H1 (cell line): Measurements from ENCODE around the gene KCNMA1. TPM values are rescaled to one million over a fixed set of nuclear protein-coding genes. Genes with fewer than 3 reads are reported as not detected.
A peak's percentile ranks its signal among the peaks of the same experiment; 100 is the strongest.

Experiments used
- CTCF ChIA-PET: fragments of 300-600 bp; sonication (Branson Sonifier 250); formaldehyde crosslinking; loops from one replicate; lab custom pipeline; 2021; ENCODE audit not compliant: partially characterized antibody; lab: Charles Lee
- POLR2A ChIA-PET: fragments of 300-600 bp; sonication (Branson Sonifier 250); formaldehyde crosslinking; loops from one replicate; lab custom pipeline; 2021; ENCODE audit warnings: inconsistent platforms; ENCODE audit not compliant: partially characterized antibody; lab: Charles Lee
- DNase-seq, 2 experiments: peaks; one replicate each; pipeline versions ENCODE4 v3.0.0 to v3.0.0-alpha.2; 2010 to 2022; ENCODE audit warnings: low spot score in 2 of 2, low read depth in 1 of 2, mixed read lengths in 1 of 2
- FAIRE-seq: peaks from 2 replicates; lab custom pipeline; 2011; peaks lifted over from hg19 to GRCh38; lab: Jason Lieb, UNC
- H2AFZ ChIP-seq: 2 replicates; pipeline ENCODE4 v1.8.1; 2012; ENCODE audit warnings: low read length, inconsistent platforms
- H2AK5ac ChIP-seq: 2 replicates; pipeline ENCODE4 v1.6.1; 2013; ENCODE audit warnings: low read depth, low read length
- H2BK120ac ChIP-seq: replicated peaks from 2 replicates; pipeline ENCODE3; 2013; ENCODE audit warnings: low read depth, low read length, inconsistent platforms
- H2BK12ac ChIP-seq: 2 replicates; pipeline ENCODE4 v1.6.1; 2013; ENCODE audit warnings: low read depth, low read length
- H2BK15ac ChIP-seq: 2 replicates; pipeline ENCODE4 v1.6.1; 2013; ENCODE audit warnings: low read length
- H2BK20ac ChIP-seq: 2 replicates; pipeline ENCODE4 v1.6.1; 2013; ENCODE audit warnings: low read length
- H2BK5ac ChIP-seq: 2 replicates; pipeline ENCODE4 v1.6.1; 2013; ENCODE audit warnings: low read depth, low read length
- H3K14ac ChIP-seq: 2 replicates; pipeline ENCODE4 v1.6.1; 2013; ENCODE audit warnings: inconsistent platforms; ENCODE audit not compliant: insufficient read length
- H3K18ac ChIP-seq: 2 replicates; pipeline ENCODE4 v1.6.1; 2013; ENCODE audit warnings: low read length; ENCODE audit errors: extremely low read depth
- H3K23ac ChIP-seq: 2 replicates; pipeline ENCODE4 v1.6.1; 2013; ENCODE audit warnings: inconsistent platforms; ENCODE audit not compliant: insufficient read length
- H3K23me2 ChIP-seq: 2 replicates; pipeline ENCODE4 v1.6.1; 2013; ENCODE audit warnings: low read depth, low read length
- H3K27ac ChIP-seq: 2 replicates; pipeline ENCODE4 v1.6.1; 2011; ENCODE audit warnings: low read depth, low read length, inconsistent platforms
- H3K27me3 ChIP-seq, 4 experiments: replicated peaks in 1 of 4; 1 replicate in 1 of 4; 2 replicates in 3 of 4; pipeline versions ENCODE4 v1.6.1 to v1.8.1; 2011 to 2013; ENCODE audit warnings: low read length in 3 of 4, mild to moderate bottlenecking in 3 of 4, inconsistent platforms in 2 of 4, mixed read lengths in 2 of 4, moderate library complexity in 1 of 4; ENCODE audit not compliant: control insufficient read depth in 3 of 4, insufficient read depth in 3 of 4; ENCODE audit errors: extremely low read depth in 1 of 4
- H3K36me3 ChIP-seq, 4 experiments: 2 replicates each; pipeline versions ENCODE4 v1.6.1 to v1.8.1; 2011 to 2013; ENCODE audit warnings: mild to moderate bottlenecking in 4 of 4, low read length in 3 of 4, moderate library complexity in 2 of 4, control low read depth in 1 of 4, inconsistent platforms in 1 of 4; ENCODE audit not compliant: insufficient read depth in 4 of 4, control insufficient read depth in 2 of 4
- H3K4ac ChIP-seq: replicated peaks from 2 replicates; pipeline ENCODE3; 2013; ENCODE audit warnings: low read length, low read depth, mixed read lengths, inconsistent platforms; ENCODE audit not compliant: insufficient read length
- H3K4me1 ChIP-seq, 4 experiments: replicated peaks in 1 of 4; 1 replicate in 1 of 4; 2 replicates in 3 of 4; pipeline versions ENCODE4 v1.6.1 to v1.8.1; 2011 to 2013; ENCODE audit warnings: low read length in 3 of 4, inconsistent platforms in 2 of 4, mixed read lengths in 1 of 4; ENCODE audit not compliant: insufficient read depth in 4 of 4, control insufficient read depth in 3 of 4
- H3K4me2 ChIP-seq, 2 experiments: 2 replicates each; pipeline versions ENCODE4 v1.6.1 to v1.8.1; 2011 to 2013; ENCODE audit warnings: low read depth in 2 of 2, low read length in 2 of 2, control low read depth in 1 of 2, inconsistent platforms in 1 of 2, mild to moderate bottlenecking in 1 of 2; ENCODE audit not compliant: insufficient read depth in 1 of 2
- H3K4me3 ChIP-seq, 4 experiments: fragments of 200-600, 300-600 bp in 1 of 4; sonication (generic), shearing (Covaris generic), sonication (Bioruptor Twin) in 1 of 4; 2 replicates each; pipeline versions ENCODE4 v1.5.1 to v1.8.1; 2011 to 2016; ENCODE audit warnings: low read length in 4 of 4, low read depth in 3 of 4, control low read depth in 2 of 4, inconsistent platforms in 2 of 4, mild to moderate bottlenecking in 2 of 4, mixed read lengths in 1 of 4, moderate library complexity in 1 of 4; ENCODE audit not compliant: insufficient read depth in 2 of 4; ENCODE audit errors: extremely low read depth in 1 of 4
- H3K56ac ChIP-seq: replicated peaks from 2 replicates; pipeline ENCODE3; 2013; ENCODE audit warnings: low read depth, mild to moderate bottlenecking, mixed read lengths, low read length, inconsistent platforms; ENCODE audit not compliant: insufficient read length
- H3K79me1 ChIP-seq: 2 replicates; pipeline ENCODE4 v1.6.1; 2013; ENCODE audit warnings: low read depth, low read length, control low read depth
- H3K79me2 ChIP-seq, 2 experiments: 2 replicates each; pipeline versions ENCODE4 v1.6.1 to v1.8.1; 2012 to 2013; ENCODE audit warnings: low read length in 2 of 2, mild to moderate bottlenecking in 2 of 2, inconsistent platforms in 1 of 2; ENCODE audit not compliant: insufficient read depth in 2 of 2, control insufficient read depth in 1 of 2
- H3K9ac ChIP-seq, 4 experiments: replicated peaks in 1 of 4; 1 replicate in 1 of 4; 2 replicates in 3 of 4; pipeline versions ENCODE4 v1.6.1 to v1.8.1; 2011 to 2013; ENCODE audit warnings: low read depth in 3 of 4, low read length in 3 of 4, control low read depth in 2 of 4, mild to moderate bottlenecking in 2 of 4, moderate library complexity in 2 of 4, inconsistent platforms in 1 of 4; ENCODE audit errors: extremely low read depth in 1 of 4
- H3K9me3 ChIP-seq, 2 experiments: 2 replicates each; pipeline versions ENCODE4 v1.6.1 to v1.8.1; 2012 to 2013; ENCODE audit warnings: mild to moderate bottlenecking in 2 of 2, moderate library complexity in 2 of 2, control low read depth in 1 of 2, inconsistent platforms in 1 of 2, low read depth in 1 of 2, low read length in 1 of 2, mixed read lengths in 1 of 2; ENCODE audit not compliant: insufficient read depth in 2 of 2
- H4K20me1 ChIP-seq, 2 experiments: replicated peaks in 1 of 2; 2 replicates each; pipeline versions ENCODE3 to v1.8.1; 2011 to 2013; ENCODE audit warnings: inconsistent platforms in 2 of 2, low read length in 2 of 2, mild to moderate bottlenecking in 1 of 2; ENCODE audit not compliant: insufficient read depth in 2 of 2, control insufficient read depth in 1 of 2
- H4K5ac ChIP-seq: 2 replicates; pipeline ENCODE4 v1.6.1; 2013; ENCODE audit warnings: low read length, low read depth, mixed read lengths, inconsistent platforms; ENCODE audit not compliant: insufficient read length
- H4K8ac ChIP-seq: 2 replicates; pipeline ENCODE4 v1.8.0; 2013; ENCODE audit warnings: mild to moderate bottlenecking, moderate library complexity, low read length, inconsistent platforms; ENCODE audit not compliant: insufficient read depth; ENCODE audit errors: extremely low read depth
- H4K91ac ChIP-seq: replicated peaks from 2 replicates; pipeline ENCODE3; 2013; ENCODE audit warnings: low read length, mixed read lengths, inconsistent platforms; ENCODE audit not compliant: insufficient read length
- CBX8 ChIP-seq: fragments of 300-800, 300-1000 bp; sonication (generic); IDR thresholded peaks from 2 replicates; pipeline ENCODE4 v1.7.1; 2016; ENCODE audit warnings: low read depth, low read length, borderline replicate concordance
- CEBPB ChIP-seq: IDR thresholded peaks from 2 replicates; pipeline ENCODE4 v1.6.1; 2012; ENCODE audit warnings: low read depth, low read length
- EP300 ChIP-seq, 2 experiments: IDR thresholded peaks; 1 replicate in 1 of 2; 2 replicates in 1 of 2; pipeline ENCODE4 v1.6.1; 2011 to 2012; ENCODE audit warnings: low read depth in 2 of 2, low read length in 2 of 2, mild to moderate bottlenecking in 2 of 2, borderline replicate concordance in 1 of 2, inconsistent platforms in 1 of 2, moderate library complexity in 1 of 2
- JUND ChIP-seq: IDR thresholded peaks from 2 replicates; pipeline ENCODE4 v1.6.1; 2011; ENCODE audit warnings: mild to moderate bottlenecking, improper control_type of control experiment, low read length
- MAFK ChIP-seq: IDR thresholded peaks from 2 replicates; pipeline ENCODE4 v1.6.1; 2012; ENCODE audit warnings: low read depth, mild to moderate bottlenecking, improper control_type of control experiment, low read length
- TCF12 ChIP-seq: IDR thresholded peaks from 2 replicates; pipeline ENCODE4 v1.6.1; 2011; ENCODE audit warnings: low read depth, mild to moderate bottlenecking, low read length
- TEAD4 ChIP-seq: IDR thresholded peaks from 2 replicates; pipeline ENCODE4 v1.6.1; 2012; ENCODE audit warnings: low read depth, low read length, inconsistent platforms, mixed read lengths
- ZNF274 ChIP-seq: IDR thresholded peaks from 2 replicates; pipeline ENCODE4 v1.7.0; 2012; ENCODE audit warnings: low read length, borderline replicate concordance; ENCODE audit errors: extremely low read depth
- WGBS, 2 experiments: shearing (Covaris generic) in 1 of 2; methylation state at CpG; one replicate each; pipeline versions ENCODE4 v1.1.6 to v1.1.7; 2013 to 2015; ENCODE audit warnings: low lambda C conversion rate in 2 of 2, mixed read lengths in 2 of 2, inconsistent platforms in 1 of 2, low coverage in 1 of 2, missing lambda C conversion rate in 1 of 2; ENCODE audit not compliant: insufficient replicate concordance in 2 of 2, insufficient coverage in 1 of 2, insufficient read length in 1 of 2; ENCODE audit errors: extremely low coverage in 1 of 2, missing lambda C conversion rate in 1 of 2; 5-methylcytosine and 5-hydroxymethylcytosine counted together
- polyA plus RNA-seq, 7 experiments: library from polyadenylated mRNA; depleted of rRNA in 3 of 7; stranded (reverse) in 5 of 7; unstranded in 2 of 7; fragments of >200 nt in 5 of 7; fragments of 200-250 nt in 2 of 7; gene quantifications; 1 replicate in 5 of 7; 2 replicates in 1 of 7; 4 replicates in 1 of 7; pipeline versions ENCODE4 v1.2.1 to v1.2.3, GENCODE V29; 2011 to 2013; ENCODE audit warnings: missing spikeins in 2 of 7, mixed read lengths in 2 of 7
- total RNA-seq: library from RNA; stranded (reverse); fragmentation: NEBNext Ultra II Directional; extraction: Animal tissue kit (Norgen Biotek cat#: 25700); gene quantifications from 2 replicates; pipeline ENCODE4 v1.2.1, GENCODE V29; 2021
- TF ChIP-seq, protein P1 (sequence below): IDR thresholded peaks from 2 replicates; pipeline ENCODE4 v1.6.1; 2012; ENCODE audit warnings: low read length, inconsistent platforms

Gene KCNMA1
- total and polyA plus RNA-seq, 2 of the 8 experiments (the other 6 are each of a cell fraction or from before 2014, with no cell fraction given), result 10.2 to 11.1 TPM

DNA sequence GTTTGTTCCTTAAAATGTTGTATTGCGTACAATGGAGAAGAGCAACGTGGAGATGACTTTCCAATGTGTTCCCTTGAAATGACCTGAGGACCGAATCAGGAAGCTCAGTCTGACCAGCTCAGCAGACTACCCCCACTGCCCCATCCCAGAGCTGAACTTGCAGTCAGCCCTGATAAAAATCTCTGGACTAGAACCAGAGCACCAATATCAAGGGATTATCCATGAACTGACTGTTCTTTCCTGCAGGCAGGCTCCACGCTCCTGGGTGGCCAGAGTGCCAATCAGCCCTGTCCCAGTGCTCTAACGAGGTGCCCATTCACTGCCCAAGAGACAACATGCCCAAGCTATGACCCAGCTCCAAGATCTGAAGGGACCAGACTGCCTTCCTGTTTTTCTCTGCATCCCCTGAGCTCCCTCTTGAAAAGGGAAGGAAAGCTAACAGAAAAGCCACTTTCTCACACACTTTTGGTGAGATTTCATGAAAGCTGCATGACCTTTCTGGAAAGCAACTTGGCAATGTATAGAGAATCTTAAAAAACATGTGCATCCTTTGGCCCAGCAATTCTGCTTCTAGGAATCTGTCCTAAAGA is 130.2 kb downstream of the KCNMA1 start:
- no peak overlapping the region for H4K8ac ChIP-seq
- peaks cover 5% of the 10 kb centered on the region; the same call in 1 of the 2 replicates for H3K23me2 ChIP-seq
- H4K91ac ChIP-seq, result peak overlapping the region; percentile 5
- H3K27ac ChIP-seq, result no peak overlapping the region
- no peak overlapping the region for H3K23ac ChIP-seq
- ChIA-PET POLR2A (interaction anchor here (0.6 kb wide), 1 partner anchor 57 kb away, joined by 3 read pairs; no protein-coding TSS in a partner anchor), CTCF (interaction anchor here (0.8 to 6.7 kb wide), 10 partner anchors 13 to 210 kb away, joined by 3 to 55 read pairs (median 4); no protein-coding TSS in a partner anchor)
- H3K56ac ChIP-seq, result no peak overlapping the region
- H2BK120ac ChIP-seq, result no peak overlapping the region
- peaks cover 2% of the 10 kb centered on the region; the same call in 1 of the 2 replicates for H3K79me1 ChIP-seq
- H3K79me2 ChIP-seq, result no peaks in the 10 kb centered on the region
- 86% methylated on average over 5 of the region's 5 CpGs; no CpG with 5 or more reads in 1 of the 2 experiments for WGBS, 2 experiments
- H3K27me3 ChIP-seq, result no peaks in the 10 kb centered on the region
- H2AFZ ChIP-seq, result no peak overlapping the region
- FAIRE-seq (no peak), DNase-seq (no peak)
- no peak overlapping the region for H3K4me2 ChIP-seq
- H3K36me3 ChIP-seq, result no peaks in the 10 kb centered on the region
- no peak overlapping the region for H2BK12ac ChIP-seq
- no peak overlapping the region; a peak in 2 of 7 replicates for H3K9ac ChIP-seq
- peaks cover 0 to 16% (median 7%) of the 10 kb centered on the region in 4 experiments; a peak in 5 of 7 replicates for H3K4me1 ChIP-seq
- no peaks in the 10 kb centered on the region for H3K9me3 ChIP-seq
- H4K5ac ChIP-seq, result no peak overlapping the region
- H3K18ac ChIP-seq, result no peak overlapping the region
- H3K4ac ChIP-seq, result no peak overlapping the region
- H2BK5ac ChIP-seq, result no peak overlapping the region
- H4K20me1 ChIP-seq, result no peaks in the 10 kb centered on the region
- H2AK5ac ChIP-seq, result no peak overlapping the region
- H2BK15ac ChIP-seq, result no peak overlapping the region
- no peak overlapping the region for H2BK20ac ChIP-seq
- H3K4me3 ChIP-seq, result no peak overlapping the region
- no peak overlapping the region for H3K14ac ChIP-seq
- TF ChIP-seq CBX8 (no peak), EP300 (IDR thresholded peaks at IDR 0.05; ENCODE audit: borderline replicate concordance in 1 of 2, low read depth in 2 of 2, low read length in 2 of 2) (no peak), JUND (no peak), TCF12 (no peak), MAFK (no peak), TEAD4 (no peak), CEBPB (no peak), ZNF274 (no peak)
- TF ChIP-seq, protein P1, sequence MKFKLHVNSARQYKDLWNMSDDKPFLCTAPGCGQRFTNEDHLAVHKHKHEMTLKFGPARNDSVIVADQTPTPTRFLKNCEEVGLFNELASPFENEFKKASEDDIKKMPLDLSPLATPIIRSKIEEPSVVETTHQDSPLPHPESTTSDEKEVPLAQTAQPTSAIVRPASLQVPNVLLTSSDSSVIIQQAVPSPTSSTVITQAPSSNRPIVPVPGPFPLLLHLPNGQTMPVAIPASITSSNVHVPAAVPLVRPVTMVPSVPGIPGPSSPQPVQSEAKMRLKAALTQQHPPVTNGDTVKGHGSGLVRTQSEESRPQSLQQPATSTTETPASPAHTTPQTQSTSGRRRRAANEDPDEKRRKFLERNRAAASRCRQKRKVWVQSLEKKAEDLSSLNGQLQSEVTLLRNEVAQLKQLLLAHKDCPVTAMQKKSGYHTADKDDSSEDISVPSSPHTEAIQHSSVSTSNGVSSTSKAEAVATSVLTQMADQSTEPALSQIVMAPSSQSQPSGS, result no peak
